Liver (tissue), 9 donors: ENCODE results near the gene ADAM11. TPM values are rescaled to one million over a fixed set of nuclear protein-coding genes. Genes with fewer than 3 reads are reported as not detected.
"Not testable (repeated sequence)": the region's sequence is repeated elsewhere in the genome, so short reads cannot be mapped to it uniquely, and the experiment has no call there.

Experiments
- DNase-seq: peaks from one replicate; pipeline ENCODE4 v3.0.0-alpha.2; 2017; ENCODE audit warnings: low spot score
- H3K27ac ChIP-seq, 2 donors: one replicate each; pipeline ENCODE4 v1.7.0; 2013; ENCODE audit warnings: inconsistent platforms in 2 of 2, low read length in 2 of 2, control low read depth in 1 of 2, low read depth in 1 of 2, mild to moderate bottlenecking in 1 of 2
- H3K27me3 ChIP-seq, 4 donors: one replicate each; pipeline versions ENCODE4 v1.6.1 to v1.7.0; 2013; ENCODE audit warnings: low read length in 3 of 4, inconsistent platforms in 1 of 4, mild to moderate bottlenecking in 1 of 4, moderate library complexity in 1 of 4; ENCODE audit not compliant: control insufficient read depth in 4 of 4, insufficient read depth in 4 of 4
- H3K36me3 ChIP-seq, 4 donors: one replicate each; pipeline versions ENCODE4 v1.6.1 to v1.7.0; 2013; ENCODE audit warnings: low read length in 3 of 4, mild to moderate bottlenecking in 3 of 4, low read depth in 1 of 4, moderate library complexity in 1 of 4; ENCODE audit not compliant: control insufficient read depth in 4 of 4, insufficient read depth in 3 of 4
- H3K4me1 ChIP-seq, 4 donors: one replicate each; pipeline versions ENCODE4 v1.6.1 to v1.7.0; 2013; ENCODE audit warnings: low read length in 3 of 4, mild to moderate bottlenecking in 3 of 4, moderate library complexity in 1 of 4; ENCODE audit not compliant: control insufficient read depth in 4 of 4, insufficient read depth in 4 of 4
- H3K4me3 ChIP-seq, 3 donors: one replicate each; pipeline versions ENCODE4 v1.6.1 to v1.7.0; 2013; ENCODE audit warnings: low read length in 3 of 3, control low read depth in 1 of 3, low read depth in 1 of 3, mild to moderate bottlenecking in 1 of 3
- H3K9ac ChIP-seq, 2 donors: one replicate each; pipeline ENCODE4 v1.7.0; 2013; ENCODE audit warnings: low read length in 2 of 2, mild to moderate bottlenecking in 2 of 2, moderate library complexity in 2 of 2, control low read depth in 1 of 2, low read depth in 1 of 2
- H3K9me3 ChIP-seq, 4 donors: one replicate each; pipeline versions ENCODE4 v1.6.1 to v1.7.0; 2013; ENCODE audit warnings: low read length in 3 of 4; ENCODE audit not compliant: control insufficient read depth in 4 of 4
- EGR1 ChIP-seq, 2 donors: IDR thresholded peaks; 2 replicates each; pipeline ENCODE4 v1.6.1; 2016 to 2018; ENCODE audit warnings: antibody characterized with exemption in 2 of 2, low read depth in 2 of 2
- FOXA1 ChIP-seq: IDR thresholded peaks from 2 replicates; pipeline ENCODE4 v1.6.1; 2016; ENCODE audit warnings: antibody characterized with exemption
- FOXA2 ChIP-seq: IDR thresholded peaks from 2 replicates; pipeline ENCODE4 v1.6.1; 2016; ENCODE audit warnings: antibody characterized with exemption
- GABPA ChIP-seq, 2 donors: IDR thresholded peaks in 1 of 2; conservative IDR thresholded peaks in 1 of 2; 2 replicates each; pipeline ENCODE4 v1.6.1; 2016; ENCODE audit warnings: antibody characterized with exemption in 2 of 2, mild to moderate bottlenecking in 1 of 2, moderate library complexity in 1 of 2
- HNF4G ChIP-seq: IDR thresholded peaks from 2 replicates; pipeline ENCODE4 v1.6.1; 2016; ENCODE audit warnings: antibody characterized with exemption
- JUND ChIP-seq, 2 donors: IDR thresholded peaks; 2 replicates each; pipeline ENCODE4 v1.6.1; 2016; ENCODE audit warnings: antibody characterized with exemption in 2 of 2
- NR2F2 ChIP-seq: IDR thresholded peaks from 2 replicates; pipeline ENCODE4 v1.6.1; 2016; ENCODE audit warnings: antibody characterized with exemption
- RAD21 ChIP-seq, 2 donors: IDR thresholded peaks; 2 replicates each; pipeline ENCODE4 v1.6.1; 2016; ENCODE audit warnings: antibody characterized with exemption in 2 of 2, mild to moderate bottlenecking in 2 of 2
- RXRA ChIP-seq, 2 donors: IDR thresholded peaks; 2 replicates each; pipeline ENCODE4 v1.6.1; 2017 to 2018; ENCODE audit warnings: antibody characterized with exemption in 2 of 2, mild to moderate bottlenecking in 1 of 2
- SP1 ChIP-seq: IDR thresholded peaks from 2 replicates; pipeline ENCODE4 v1.6.1; 2018; ENCODE audit warnings: antibody characterized with exemption, mild to moderate bottlenecking
- TAF1 ChIP-seq: conservative IDR thresholded peaks from 2 replicates; pipeline ENCODE4 v1.6.1; 2016; ENCODE audit warnings: antibody characterized with exemption, mild to moderate bottlenecking
- YY1 ChIP-seq: IDR thresholded peaks from 2 replicates; pipeline ENCODE4 v1.6.1; 2016; ENCODE audit warnings: antibody characterized with exemption, mild to moderate bottlenecking
- WGBS: extraction: QIAGEN DNeasy Blood & Tissue Kit; methylation state at CpG from one replicate; pipeline ENCODE4 v1.1.7; 2013; 5-methylcytosine and 5-hydroxymethylcytosine counted together
- polyA plus RNA-seq, 2 donors: library from polyadenylated mRNA; stranded (reverse) in 1 of 2; unstranded in 1 of 2; fragments of 200-250 nt in 1 of 2; fragments of >200 nt in 1 of 2; fragmentation: Nextera tagmentation in 1 of 2; extraction: Ambion mirVana in 1 of 2; gene quantifications; one replicate each; pipeline versions ENCODE4 v1.2.1 to v1.2.3, GENCODE V29; 2013 to 2015
- total RNA-seq, 2 donors: library from RNA; depleted of rRNA; stranded (reverse); fragments of >200 nt; gene quantifications; one replicate each; pipeline ENCODE4 v1.2.3, GENCODE V29; 2014
- TF ChIP-seq, protein P1 (sequence below): IDR thresholded peaks from 2 replicates; pipeline ENCODE4 v1.6.1; 2016; ENCODE audit warnings: antibody characterized with exemption
- TF ChIP-seq, protein P2 (sequence below): fragments of 150-350 bp; IDR thresholded peaks from 2 replicates; pipeline ENCODE4 v1.5.1; 2017; ENCODE audit warnings: improper control_type of control experiment, low read depth, low read length; ENCODE audit not compliant: missing input control
- TF ChIP-seq, protein P3 (sequence below): IDR thresholded peaks from 2 replicates; pipeline ENCODE4 v1.6.1; 2016; ENCODE audit warnings: antibody characterized with exemption
- TF ChIP-seq, protein P4 (sequence below): IDR thresholded peaks from 2 replicates; pipeline ENCODE4 v1.6.1; 2016; ENCODE audit warnings: antibody characterized with exemption, mild to moderate bottlenecking
- TF ChIP-seq, protein P5 (sequence below): IDR thresholded peaks from 2 replicates; pipeline ENCODE4 v1.6.1; 2016; ENCODE audit warnings: antibody characterized with exemption
- donor health status: healthy.
- donor health status: healthy.
- donor health status: healthy.
- donor health status: healthy.
- donor health status: healthy.

Gene ADAM11
- total and polyA plus RNA-seq, 4 donors = 0.06 to 1.1 (median 0.08) TPM; not detected in 1

DNA sequence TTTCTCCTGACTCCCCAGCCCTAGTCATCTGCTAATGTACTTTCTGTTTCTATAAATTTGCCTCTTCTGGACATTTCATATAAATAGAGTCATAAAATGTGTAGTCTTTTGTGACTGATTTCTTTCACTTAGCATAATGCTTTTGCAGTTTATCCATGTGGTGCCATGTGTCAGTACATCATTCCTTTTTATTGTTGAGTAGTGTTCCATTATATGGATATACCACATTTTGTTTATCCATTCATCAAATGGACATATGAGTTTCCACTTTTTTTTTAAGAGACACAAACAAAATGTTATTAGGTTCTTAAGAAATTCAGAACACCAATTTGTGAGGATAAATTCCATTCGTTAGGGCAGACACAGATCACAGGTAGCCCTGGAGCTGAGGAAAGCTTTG lies 39.3 kb upstream of the ADAM11 start:
- Histone ChIP-seq H3K4me3 (no peak overlapping the region), H3K27me3 (no peaks in the 10 kb centered on the region), H3K9ac (no peak overlapping the region), H3K4me1 (no peaks in the 10 kb centered on the region), H3K9me3 (no peaks in the 10 kb centered on the region), H3K27ac (no peak overlapping the region), H3K36me3 (no peaks in the 10 kb centered on the region)
- TF ChIP-seq JUND (IDR thresholded peaks at IDR 0.05) (no peak), HNF4G (no peak), GABPA (IDR thresholded peaks at IDR 0.05 in 1 of 2, conservative IDR thresholded peaks at IDR 0.05 in 1 of 2) (no peak), TAF1 (no peak), FOXA2 (no peak), YY1 (no peak), FOXA1 (no peak), RXRA (IDR thresholded peaks at IDR 0.05) (no peak), NR2F2 (no peak), SP1 (no peak), RAD21 (IDR thresholded peaks at IDR 0.05) (no peak), EGR1 (IDR thresholded peaks at IDR 0.05; ENCODE audit: low read depth in 2 of 2) (no peak)
- TF ChIP-seq, protein P1, sequence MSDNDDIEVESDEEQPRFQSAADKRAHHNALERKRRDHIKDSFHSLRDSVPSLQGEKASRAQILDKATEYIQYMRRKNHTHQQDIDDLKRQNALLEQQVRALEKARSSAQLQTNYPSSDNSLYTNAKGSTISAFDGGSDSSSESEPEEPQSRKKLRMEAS = no peak
- TF ChIP-seq, protein P2, sequence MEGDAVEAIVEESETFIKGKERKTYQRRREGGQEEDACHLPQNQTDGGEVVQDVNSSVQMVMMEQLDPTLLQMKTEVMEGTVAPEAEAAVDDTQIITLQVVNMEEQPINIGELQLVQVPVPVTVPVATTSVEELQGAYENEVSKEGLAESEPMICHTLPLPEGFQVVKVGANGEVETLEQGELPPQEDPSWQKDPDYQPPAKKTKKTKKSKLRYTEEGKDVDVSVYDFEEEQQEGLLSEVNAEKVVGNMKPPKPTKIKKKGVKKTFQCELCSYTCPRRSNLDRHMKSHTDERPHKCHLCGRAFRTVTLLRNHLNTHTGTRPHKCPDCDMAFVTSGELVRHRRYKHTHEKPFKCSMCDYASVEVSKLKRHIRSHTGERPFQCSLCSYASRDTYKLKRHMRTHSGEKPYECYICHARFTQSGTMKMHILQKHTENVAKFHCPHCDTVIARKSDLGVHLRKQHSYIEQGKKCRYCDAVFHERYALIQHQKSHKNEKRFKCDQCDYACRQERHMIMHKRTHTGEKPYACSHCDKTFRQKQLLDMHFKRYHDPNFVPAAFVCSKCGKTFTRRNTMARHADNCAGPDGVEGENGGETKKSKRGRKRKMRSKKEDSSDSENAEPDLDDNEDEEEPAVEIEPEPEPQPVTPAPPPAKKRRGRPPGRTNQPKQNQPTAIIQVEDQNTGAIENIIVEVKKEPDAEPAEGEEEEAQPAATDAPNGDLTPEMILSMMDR = no peak
- TF ChIP-seq, protein P3, sequence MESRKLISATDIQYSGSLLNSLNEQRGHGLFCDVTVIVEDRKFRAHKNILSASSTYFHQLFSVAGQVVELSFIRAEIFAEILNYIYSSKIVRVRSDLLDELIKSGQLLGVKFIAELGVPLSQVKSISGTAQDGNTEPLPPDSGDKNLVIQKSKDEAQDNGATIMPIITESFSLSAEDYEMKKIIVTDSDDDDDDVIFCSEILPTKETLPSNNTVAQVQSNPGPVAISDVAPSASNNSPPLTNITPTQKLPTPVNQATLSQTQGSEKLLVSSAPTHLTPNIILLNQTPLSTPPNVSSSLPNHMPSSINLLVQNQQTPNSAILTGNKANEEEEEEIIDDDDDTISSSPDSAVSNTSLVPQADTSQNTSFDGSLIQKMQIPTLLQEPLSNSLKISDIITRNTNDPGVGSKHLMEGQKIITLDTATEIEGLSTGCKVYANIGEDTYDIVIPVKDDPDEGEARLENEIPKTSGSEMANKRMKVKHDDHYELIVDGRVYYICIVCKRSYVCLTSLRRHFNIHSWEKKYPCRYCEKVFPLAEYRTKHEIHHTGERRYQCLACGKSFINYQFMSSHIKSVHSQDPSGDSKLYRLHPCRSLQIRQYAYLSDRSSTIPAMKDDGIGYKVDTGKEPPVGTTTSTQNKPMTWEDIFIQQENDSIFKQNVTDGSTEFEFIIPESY = no peak
- TF ChIP-seq, protein P4, sequence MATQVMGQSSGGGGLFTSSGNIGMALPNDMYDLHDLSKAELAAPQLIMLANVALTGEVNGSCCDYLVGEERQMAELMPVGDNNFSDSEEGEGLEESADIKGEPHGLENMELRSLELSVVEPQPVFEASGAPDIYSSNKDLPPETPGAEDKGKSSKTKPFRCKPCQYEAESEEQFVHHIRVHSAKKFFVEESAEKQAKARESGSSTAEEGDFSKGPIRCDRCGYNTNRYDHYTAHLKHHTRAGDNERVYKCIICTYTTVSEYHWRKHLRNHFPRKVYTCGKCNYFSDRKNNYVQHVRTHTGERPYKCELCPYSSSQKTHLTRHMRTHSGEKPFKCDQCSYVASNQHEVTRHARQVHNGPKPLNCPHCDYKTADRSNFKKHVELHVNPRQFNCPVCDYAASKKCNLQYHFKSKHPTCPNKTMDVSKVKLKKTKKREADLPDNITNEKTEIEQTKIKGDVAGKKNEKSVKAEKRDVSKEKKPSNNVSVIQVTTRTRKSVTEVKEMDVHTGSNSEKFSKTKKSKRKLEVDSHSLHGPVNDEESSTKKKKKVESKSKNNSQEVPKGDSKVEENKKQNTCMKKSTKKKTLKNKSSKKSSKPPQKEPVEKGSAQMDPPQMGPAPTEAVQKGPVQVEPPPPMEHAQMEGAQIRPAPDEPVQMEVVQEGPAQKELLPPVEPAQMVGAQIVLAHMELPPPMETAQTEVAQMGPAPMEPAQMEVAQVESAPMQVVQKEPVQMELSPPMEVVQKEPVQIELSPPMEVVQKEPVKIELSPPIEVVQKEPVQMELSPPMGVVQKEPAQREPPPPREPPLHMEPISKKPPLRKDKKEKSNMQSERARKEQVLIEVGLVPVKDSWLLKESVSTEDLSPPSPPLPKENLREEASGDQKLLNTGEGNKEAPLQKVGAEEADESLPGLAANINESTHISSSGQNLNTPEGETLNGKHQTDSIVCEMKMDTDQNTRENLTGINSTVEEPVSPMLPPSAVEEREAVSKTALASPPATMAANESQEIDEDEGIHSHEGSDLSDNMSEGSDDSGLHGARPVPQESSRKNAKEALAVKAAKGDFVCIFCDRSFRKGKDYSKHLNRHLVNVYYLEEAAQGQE = no peak
- TF ChIP-seq, protein P5, sequence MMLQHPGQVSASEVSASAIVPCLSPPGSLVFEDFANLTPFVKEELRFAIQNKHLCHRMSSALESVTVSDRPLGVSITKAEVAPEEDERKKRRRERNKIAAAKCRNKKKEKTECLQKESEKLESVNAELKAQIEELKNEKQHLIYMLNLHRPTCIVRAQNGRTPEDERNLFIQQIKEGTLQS = no peak
- WGBS = 94% methylated on average over 1 of the region's 1 CpG
- DNase-seq = no peak

DNA sequence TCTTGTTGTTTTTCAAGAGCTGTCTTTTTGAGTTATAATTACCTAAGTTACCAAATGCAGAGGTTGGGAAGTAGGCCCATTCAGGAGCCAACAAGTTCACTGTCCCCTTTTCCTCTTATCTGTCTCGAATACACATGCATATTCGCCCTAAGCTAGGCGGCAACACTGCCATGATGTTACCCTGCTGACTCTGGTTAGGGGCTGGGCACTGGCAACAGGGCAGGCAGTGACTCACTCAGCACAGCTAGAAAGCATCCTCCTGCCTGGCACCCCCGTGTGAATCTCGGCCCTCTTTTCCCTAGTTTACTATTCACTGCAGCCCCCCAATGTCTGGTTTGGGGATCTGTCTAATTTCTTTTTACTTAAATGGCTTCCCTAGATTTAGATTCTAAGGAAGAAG lies 36.5 kb upstream of the ADAM11 start:
- no peak overlapping the region for H3K4me3 ChIP-seq
- H3K4me1 ChIP-seq = no peaks in the 10 kb centered on the region
- WGBS = 91% methylated on average over 5 of the region's 5 CpGs
- no peaks in the 10 kb centered on the region for H3K27me3 ChIP-seq
- DNase-seq = no peak
- H3K9ac ChIP-seq = no peak overlapping the region
- TF ChIP-seq GABPA (IDR thresholded peaks at IDR 0.05 in 1 of 2, conservative IDR thresholded peaks at IDR 0.05 in 1 of 2) (no peak), EGR1 (IDR thresholded peaks at IDR 0.05; ENCODE audit: low read depth in 2 of 2) (no peak), RAD21 (IDR thresholded peaks at IDR 0.05) (no peak), SP1 (no peak), TAF1 (no peak), HNF4G (no peak), FOXA2 (no peak)
- TF ChIP-seq, protein P3 = no peak
- H3K27ac ChIP-seq = no peak overlapping the region
- H3K36me3 ChIP-seq = no peaks in the 10 kb centered on the region
- H3K9me3 ChIP-seq = no peaks in the 10 kb centered on the region

DNA sequence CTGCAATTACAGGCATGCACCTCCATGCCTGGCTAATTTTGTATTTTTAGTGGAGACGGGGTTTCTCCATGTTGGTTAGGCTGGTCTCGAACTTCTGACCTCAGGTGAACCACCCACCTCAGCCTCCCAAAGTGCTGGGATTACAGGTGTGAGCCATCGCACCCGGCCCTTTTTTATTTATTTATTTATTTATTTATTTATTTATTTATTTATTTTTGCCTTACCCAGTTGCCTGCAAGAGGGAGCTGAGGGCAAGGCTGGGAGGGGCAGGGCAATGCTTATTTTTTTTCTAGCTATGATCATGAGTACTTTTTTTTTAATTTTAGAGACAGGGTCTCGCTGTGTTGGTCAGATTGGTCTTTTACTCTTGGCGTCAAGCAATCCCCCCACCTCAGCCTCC lies 32.7 kb upstream of the ADAM11 start:
- not testable (repeated sequence) for H3K36me3 ChIP-seq, DNase-seq, H3K9ac ChIP-seq, H3K27me3 ChIP-seq, H3K4me3 ChIP-seq, H3K27ac ChIP-seq, H3K9me3 ChIP-seq, H3K4me1 ChIP-seq
- 96% methylated on average over 6 of the region's 6 CpGs for WGBS
